ENCODE measurements around the gene HSP90AA1. TPM values are rescaled to one million over a fixed set of nuclear protein-coding genes. Genes with fewer than 3 reads are reported as not detected.
A peak's percentile ranks its signal among the peaks of the same experiment; 100 is the strongest.
"Not testable (repeated sequence)": the region's sequence is repeated elsewhere in the genome, so short reads cannot be mapped to it uniquely, and the experiment has no call there.

Gene HSP90AA1
- total RNA-seq (2021; fragmentation: NEBNext Ultra II Directional; extraction: Animal tissue kit (Norgen Biotek cat#: 25700)) = 100 to 1,000 TPM; 616 to 859 (median 665) TPM
- long read RNA-seq, transcript HSP90AA1-201 (11 exons, 3,379 nt) = major isoform, 7 of 649 reads
- long read RNA-seq, partial matches to known transcripts = 612 of 649 reads
- long read RNA-seq, other reads (novel, unspliced or antisense) = 28 of 649 reads

DNA sequence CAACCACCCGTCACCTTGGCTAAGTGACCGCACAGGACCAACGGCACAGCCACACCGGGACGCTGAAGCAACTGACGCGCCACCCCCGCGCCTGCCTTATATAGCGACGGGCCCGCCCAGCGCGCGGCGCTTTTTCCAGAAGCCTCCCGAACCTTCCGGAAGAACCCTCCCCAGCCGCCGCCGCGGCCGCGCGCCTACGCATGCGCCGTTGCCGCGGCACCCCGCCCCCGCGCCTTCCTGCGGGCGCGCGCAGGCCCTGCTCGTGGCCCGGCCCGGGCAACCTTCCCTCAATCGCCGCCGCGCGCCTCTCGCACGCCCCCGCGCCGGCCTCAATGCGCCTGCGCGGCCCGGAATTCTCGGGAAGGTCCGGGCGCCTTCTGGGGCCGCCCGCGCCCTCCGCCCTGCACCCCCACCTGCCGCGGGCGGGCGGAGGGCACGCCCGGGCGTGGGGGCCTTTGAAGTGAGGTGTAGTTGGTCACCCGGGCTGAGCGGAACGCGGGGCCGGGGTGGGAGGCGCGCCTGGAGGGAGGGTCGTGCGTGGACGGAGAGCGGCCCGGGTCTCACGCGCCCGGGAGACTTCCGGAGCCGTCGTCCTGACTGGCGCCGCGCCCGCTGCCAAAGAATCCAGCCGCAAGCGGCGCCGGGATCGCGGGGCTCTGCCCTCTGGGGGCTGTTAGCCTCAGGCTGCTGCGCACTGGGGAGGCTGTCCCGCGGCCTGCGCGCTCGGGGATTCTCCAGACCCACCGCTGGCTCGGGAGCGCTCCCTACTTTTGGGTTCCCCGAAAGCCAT is at the start of gene HSP90AA1:
TSS of gene HSP90AA1 (minus strand) at position 73 of the 790 bp plus-strand sequence. CDS start 666 bp downstream, outside the sequence.
- Mint-ChIP-seq H3K9me3 (no peaks in the 10 kb centered on the region), H3K36me3 (ENCODE audit: low read depth) (peaks cover 39% of the 10 kb centered on the region), H3K4me1 (ENCODE audit: low read depth) (peaks cover 50% of the 10 kb centered on the region), H3K4me3 (peak within 1 kb of the TSS; percentile 97), H3K27ac (peak within 1 kb of the TSS; percentile 88), H3K27me3 (ENCODE audit: insufficient read depth) (peaks cover 10% of the 10 kb centered on the region)
- DNase-seq = peak; percentile 90
- TF ChIP-seq, protein P1, sequence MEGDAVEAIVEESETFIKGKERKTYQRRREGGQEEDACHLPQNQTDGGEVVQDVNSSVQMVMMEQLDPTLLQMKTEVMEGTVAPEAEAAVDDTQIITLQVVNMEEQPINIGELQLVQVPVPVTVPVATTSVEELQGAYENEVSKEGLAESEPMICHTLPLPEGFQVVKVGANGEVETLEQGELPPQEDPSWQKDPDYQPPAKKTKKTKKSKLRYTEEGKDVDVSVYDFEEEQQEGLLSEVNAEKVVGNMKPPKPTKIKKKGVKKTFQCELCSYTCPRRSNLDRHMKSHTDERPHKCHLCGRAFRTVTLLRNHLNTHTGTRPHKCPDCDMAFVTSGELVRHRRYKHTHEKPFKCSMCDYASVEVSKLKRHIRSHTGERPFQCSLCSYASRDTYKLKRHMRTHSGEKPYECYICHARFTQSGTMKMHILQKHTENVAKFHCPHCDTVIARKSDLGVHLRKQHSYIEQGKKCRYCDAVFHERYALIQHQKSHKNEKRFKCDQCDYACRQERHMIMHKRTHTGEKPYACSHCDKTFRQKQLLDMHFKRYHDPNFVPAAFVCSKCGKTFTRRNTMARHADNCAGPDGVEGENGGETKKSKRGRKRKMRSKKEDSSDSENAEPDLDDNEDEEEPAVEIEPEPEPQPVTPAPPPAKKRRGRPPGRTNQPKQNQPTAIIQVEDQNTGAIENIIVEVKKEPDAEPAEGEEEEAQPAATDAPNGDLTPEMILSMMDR (IDR thresholded peaks at IDR 0.05) = peak; percentile 40

DNA sequence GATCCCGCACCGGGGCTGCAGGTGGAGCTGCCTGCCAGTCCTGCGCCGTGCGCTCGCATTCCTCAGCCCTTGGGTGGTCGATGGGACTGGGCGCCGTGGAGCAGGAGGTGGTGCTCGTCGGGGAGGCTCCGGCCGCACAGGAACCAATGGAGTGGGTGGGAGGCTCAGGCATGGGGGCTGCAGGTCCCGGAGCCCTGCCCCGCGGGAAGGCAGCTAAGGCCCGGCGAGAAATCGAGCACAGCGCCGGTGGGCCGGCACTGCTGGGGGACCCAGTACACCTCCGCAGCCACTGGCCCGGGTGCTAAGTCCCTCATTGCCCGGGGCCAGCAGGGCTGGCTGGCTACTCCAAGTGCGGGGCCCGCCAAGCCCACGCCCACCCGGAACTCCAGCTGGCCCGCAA is 48.6 kb upstream of the HSP90AA1 start:
- peaks cover 13% of the 10 kb centered on the region for H3K4me1 Mint-ChIP-seq (ENCODE audit: low read depth)
- H3K4me3 Mint-ChIP-seq; H3K36me3 Mint-ChIP-seq (ENCODE audit: low read depth); DNase-seq; H3K27me3 Mint-ChIP-seq (ENCODE audit: insufficient read depth); H3K27ac Mint-ChIP-seq; H3K9me3 Mint-ChIP-seq: not testable (repeated sequence)

DNA sequence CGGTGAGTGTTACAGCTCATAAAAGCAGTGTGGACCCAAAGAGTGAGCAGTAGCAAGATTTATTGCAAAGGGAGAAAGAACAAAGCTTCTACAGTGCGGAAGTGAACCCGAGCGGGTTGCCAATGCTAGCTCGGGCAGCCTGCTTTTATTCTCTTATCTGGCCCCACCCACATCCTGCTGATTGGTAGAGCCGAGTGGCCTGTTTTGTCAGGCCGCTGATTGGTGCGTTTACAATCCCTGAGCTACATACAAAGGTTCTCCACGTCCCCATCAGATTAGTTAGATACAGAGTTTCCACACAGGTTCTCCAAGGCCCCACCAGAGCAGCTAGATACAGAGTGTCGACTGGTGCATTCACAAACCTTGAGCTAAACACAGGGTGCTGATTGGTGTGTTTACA is 47.9 kb upstream of the HSP90AA1 start:
- Mint-ChIP-seq H3K4me1 (ENCODE audit: low read depth) (peaks cover 13% of the 10 kb centered on the region), H3K36me3 (ENCODE audit: low read depth) (peaks cover 12% of the 10 kb centered on the region)
- DNase-seq; H3K27me3 Mint-ChIP-seq (ENCODE audit: insufficient read depth); H3K9me3 Mint-ChIP-seq; H3K4me3 Mint-ChIP-seq; H3K27ac Mint-ChIP-seq: not testable (repeated sequence)

DNA sequence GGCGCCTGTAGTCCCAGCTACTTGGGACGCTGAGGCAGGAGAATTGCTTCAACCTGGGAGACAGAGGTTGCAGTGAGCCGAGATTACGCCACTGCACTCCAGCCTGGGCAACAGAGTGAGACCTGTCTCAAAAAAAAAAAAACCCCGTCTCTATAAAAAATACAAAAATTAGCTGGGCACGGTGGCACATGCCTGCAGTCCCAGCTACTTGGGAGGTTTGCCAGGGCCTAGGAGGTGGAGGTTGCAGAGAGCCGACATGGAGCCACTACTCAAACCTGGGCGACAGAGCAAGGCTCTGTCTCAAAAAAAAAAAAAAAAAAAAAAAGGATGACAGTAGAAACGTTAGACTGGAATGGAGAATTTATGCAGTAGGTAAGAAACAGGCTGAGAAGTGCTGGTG is 47.2 kb upstream of the HSP90AA1 start:
- Mint-ChIP-seq H3K36me3 (ENCODE audit: low read depth) (peaks cover 12% of the 10 kb centered on the region), H3K4me1 (ENCODE audit: low read depth) (peaks cover 12% of the 10 kb centered on the region)
- H3K9me3 Mint-ChIP-seq; DNase-seq; H3K4me3 Mint-ChIP-seq; H3K27ac Mint-ChIP-seq; H3K27me3 Mint-ChIP-seq (ENCODE audit: insufficient read depth): not testable (repeated sequence)

DNA sequence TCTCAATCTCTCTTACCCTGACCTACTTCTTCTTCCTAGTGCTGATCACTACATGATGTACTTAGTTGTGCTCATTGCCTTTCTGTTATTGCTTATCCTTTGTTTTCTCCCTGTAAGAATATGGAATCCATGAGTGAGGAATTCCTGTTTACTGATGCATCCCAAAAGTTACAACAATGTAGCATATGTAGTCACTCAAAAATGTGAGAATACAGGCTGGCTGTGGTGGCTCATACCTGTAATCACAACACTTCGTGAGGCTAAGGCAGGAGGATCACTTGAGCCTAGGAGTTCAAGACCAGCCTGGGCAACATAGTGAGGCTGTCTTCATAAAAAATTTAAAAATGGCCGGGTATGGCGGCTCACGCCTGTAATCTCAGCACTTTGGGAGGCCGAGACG is 44.9 kb upstream of the HSP90AA1 start:
- no peak for DNase-seq
- no peaks in the 10 kb centered on the region for H3K9me3 Mint-ChIP-seq
- H3K27ac Mint-ChIP-seq = no peak overlapping the region
- peaks cover 12% of the 10 kb centered on the region for H3K36me3 Mint-ChIP-seq (ENCODE audit: low read depth)
- TF ChIP-seq, protein P1 (IDR thresholded peaks at IDR 0.05) = no peak
- H3K27me3 Mint-ChIP-seq (ENCODE audit: insufficient read depth) = no peaks in the 10 kb centered on the region
- no peaks in the 10 kb centered on the region for H3K4me1 Mint-ChIP-seq (ENCODE audit: low read depth)
- no peak overlapping the region for H3K4me3 Mint-ChIP-seq

DNA sequence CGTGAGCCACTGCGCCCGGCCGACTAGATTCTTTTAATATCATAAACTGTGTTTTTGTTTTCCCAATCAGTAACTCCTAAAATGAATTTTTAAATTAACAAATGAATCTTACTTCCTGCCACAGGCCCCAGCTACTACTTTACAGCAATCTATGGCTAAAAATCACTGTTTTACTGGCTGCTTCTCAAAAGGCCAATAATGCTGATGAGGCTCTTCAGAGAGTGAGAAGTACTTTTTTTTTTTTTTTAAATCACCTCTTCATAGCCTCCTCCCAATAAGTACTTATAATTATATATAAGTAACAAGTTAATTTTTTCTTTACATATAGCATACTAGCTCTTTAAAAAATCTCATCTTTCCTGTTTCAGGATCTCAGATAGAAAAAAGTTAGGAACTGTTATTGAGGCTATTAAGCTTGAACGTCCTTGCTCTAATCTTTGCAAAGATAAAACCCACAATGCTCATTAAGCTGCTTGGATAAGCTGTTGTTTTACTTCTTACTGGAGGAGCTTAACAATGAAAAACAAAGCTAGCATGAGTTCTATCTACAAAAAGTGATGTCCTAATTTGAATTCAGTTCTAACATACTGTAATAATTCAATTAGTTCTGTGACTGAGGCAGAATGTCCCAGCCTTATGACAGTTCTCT is 40.1 kb upstream of the HSP90AA1 start:
- no peak overlapping the region for H3K4me3 Mint-ChIP-seq
- 0 out of 2 replicates have a peak, but pooled peaks cover 4% of the 10 kb centered on the region for H3K36me3 Mint-ChIP-seq (ENCODE audit: low read depth)
- no peaks in the 10 kb centered on the region for H3K9me3 Mint-ChIP-seq
- H3K4me1 Mint-ChIP-seq (ENCODE audit: low read depth) = peaks cover 6% of the 10 kb centered on the region
- TF ChIP-seq, protein P1 (IDR thresholded peaks at IDR 0.05) = no peak
- H3K27ac Mint-ChIP-seq = no peak overlapping the region
- no peaks in the 10 kb centered on the region for H3K27me3 Mint-ChIP-seq (ENCODE audit: insufficient read depth)
- no peak for DNase-seq

DNA sequence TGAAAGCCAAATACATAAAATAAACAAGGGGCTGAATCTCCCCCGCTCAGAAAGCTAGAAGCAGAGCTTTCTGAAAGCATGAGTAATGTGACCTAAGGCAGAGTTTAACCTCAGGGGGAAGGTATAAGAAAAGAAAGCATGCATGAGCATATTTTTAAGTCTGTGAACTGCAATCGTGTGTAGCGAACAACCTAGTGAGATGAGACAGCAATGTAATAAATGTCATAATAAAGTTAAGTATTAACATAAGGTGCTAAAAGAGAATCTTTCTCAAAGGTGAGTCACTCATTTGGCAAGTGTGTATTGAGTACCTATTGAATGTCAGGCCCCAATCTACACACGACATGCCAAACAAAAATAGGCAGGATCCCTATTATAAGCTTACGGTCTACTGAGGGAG is 38.7 kb upstream of the HSP90AA1 start:
- TF ChIP-seq, protein P1 (IDR thresholded peaks at IDR 0.05) = no peak
- Mint-ChIP-seq H3K27ac (no peak overlapping the region), H3K27me3 (ENCODE audit: insufficient read depth) (no peaks in the 10 kb centered on the region), H3K4me3 (no peak overlapping the region), H3K36me3 (ENCODE audit: low read depth) (0 out of 2 replicates have a peak, but pooled peaks cover 4% of the 10 kb centered on the region), H3K9me3 (no peaks in the 10 kb centered on the region), H3K4me1 (ENCODE audit: low read depth) (peaks cover 6% of the 10 kb centered on the region)
- no peak for DNase-seq
